TTC549 (cell line): ENCODE measurements around the gene SDCCAG8.

Source experiments
- FAIRE-seq: peaks from 2 replicates; lab custom pipeline; 2012; peaks lifted over from hg19 to GRCh38; lab: Jason Lieb, UNC

The SDCCAG8 gene

DNA sequence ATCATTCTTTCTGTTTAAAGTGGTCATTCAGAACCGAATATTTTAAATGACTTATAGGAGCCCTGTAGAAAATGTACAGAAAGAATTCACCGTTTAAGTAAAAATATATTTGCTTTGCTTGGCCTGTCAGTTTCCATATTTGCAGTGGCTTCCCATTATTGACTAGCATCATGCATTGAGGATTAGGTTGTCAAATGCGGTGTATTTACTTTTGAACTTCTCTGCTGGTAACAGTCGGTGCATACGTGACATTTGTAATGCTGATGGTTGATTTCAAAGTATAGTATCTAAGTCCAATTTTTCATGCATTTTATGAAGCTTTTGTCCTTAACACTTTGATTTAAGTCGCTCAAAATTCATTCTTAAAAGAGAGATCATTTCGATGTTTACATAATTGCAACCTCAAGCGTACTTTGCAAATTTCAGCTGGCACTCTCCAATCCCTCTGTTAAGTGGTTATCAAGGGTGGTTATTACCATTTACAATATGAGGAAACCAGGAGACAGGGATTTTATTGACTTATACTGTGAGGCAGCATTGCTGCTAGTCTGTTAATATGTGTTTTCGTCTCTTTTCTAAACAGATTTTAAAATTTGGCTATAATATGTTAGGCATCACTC, 201.6 kb downstream of the SDCCAG8 start:
- no peak for FAIRE-seq

DNA sequence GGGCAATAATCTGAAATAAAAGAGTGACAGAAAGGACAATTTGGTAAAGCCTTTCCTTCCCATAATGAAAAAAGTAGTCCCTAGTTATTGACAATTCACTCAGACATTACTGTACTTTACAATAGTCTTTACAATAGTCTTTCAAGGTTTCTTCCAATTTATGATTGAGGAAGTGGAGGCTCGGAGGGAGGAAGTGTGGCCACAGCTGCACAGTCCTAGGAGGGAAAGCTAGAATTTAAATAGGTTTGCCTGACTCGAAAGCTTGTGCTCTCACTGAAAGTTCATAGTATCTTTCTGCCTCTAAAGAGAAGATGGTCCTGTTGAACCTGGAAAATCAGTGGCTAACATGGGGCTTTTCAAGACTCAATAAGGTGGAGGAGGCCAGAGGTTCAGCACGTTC, 203.2 kb downstream of the SDCCAG8 start:
- FAIRE-seq, result no peak

DNA sequence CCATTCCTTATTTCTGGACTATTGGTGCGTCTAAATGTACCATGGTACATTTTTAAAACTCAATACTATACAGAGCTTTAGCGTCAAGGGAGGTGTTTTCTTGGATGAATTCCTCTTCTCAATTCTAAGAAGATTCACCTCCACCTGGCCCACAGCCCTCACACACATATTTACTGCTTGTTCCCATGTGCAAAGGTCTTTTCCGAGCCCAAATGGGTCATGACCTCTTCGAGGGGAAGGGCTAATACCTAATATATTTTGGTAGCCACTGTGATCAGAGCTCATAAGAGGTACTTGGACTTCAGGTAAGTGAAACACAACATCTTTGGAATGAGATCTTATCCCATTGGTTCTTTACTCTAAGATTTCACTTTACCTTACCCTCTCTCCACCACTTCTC, 205.9 kb downstream of the SDCCAG8 start:
- no peak for FAIRE-seq

DNA sequence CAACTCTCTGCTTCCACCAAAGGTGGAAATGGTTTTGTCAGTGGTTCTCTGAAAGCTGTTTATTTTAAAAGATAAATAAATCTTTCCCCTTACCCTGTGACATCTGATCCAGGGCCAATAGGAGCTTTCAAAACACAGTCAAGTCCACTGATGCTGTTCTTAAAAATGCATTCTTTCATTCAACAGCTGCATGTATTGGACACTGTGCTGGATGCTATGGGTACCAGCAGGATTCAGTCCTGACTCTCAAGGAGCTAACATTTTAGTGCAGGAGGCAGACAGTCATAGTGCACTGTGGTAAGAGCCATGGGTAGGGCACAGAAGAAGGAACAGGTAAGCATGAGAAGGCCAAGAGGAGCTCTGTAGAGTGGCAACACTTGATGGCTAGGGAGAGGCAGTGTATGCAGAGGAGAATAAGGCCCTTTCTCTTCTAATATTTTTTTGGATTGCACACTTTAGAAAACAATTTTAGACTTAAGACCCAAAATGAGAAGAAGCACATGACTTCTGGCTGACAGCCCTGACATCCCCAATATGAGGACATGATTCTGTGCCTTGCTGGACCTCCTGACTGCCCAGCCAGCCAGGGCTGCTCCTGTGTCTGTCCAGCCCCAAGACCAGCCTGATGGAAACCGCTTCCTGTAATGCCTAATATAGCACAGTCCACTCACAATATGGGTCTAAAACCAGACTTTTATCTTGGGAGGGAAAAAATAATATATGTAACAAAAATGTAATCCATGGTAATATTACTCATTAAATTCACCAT, 207.3 kb downstream of the SDCCAG8 start:
- no peak for FAIRE-seq

DNA sequence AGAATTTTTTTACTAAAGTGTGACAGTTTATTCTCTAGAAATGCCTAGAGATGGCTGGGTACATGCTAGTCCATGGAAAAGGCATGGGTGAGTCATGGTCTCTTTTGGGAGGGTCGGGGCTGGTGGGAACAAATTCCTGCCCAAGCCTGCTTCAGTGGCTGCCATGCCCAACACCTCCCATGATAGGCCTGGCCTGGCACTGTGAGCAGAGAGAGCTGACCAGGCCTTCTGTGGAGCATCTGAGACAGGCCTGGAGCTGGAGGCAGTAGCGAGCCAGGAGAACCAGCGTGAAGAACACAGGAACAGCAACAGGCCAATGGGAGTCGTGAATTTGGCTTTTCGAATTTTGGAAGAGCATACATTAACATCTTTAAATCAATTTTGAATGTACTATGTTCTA, 209.2 kb downstream of the SDCCAG8 start:
- FAIRE-seq, result no peak

DNA sequence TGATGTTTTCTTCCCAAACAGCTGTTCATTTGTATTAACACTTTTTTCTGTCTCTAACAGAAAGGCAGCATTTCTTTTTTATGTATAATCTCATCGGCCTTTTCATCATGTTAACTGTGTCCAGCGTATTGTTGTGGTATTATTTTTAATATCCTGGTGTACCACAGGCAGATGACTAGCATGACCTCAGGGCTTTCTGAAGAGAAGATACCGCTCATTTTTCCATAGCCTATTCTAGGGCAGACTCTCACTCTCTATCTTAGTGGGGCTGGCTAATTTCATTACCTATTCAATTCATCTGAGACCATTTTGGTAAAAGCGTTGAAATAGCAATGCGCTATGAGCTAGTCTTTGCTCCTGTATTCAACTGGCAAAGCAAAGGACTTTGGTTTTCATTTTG, 209.9 kb downstream of the SDCCAG8 start:
- no peak for FAIRE-seq

DNA sequence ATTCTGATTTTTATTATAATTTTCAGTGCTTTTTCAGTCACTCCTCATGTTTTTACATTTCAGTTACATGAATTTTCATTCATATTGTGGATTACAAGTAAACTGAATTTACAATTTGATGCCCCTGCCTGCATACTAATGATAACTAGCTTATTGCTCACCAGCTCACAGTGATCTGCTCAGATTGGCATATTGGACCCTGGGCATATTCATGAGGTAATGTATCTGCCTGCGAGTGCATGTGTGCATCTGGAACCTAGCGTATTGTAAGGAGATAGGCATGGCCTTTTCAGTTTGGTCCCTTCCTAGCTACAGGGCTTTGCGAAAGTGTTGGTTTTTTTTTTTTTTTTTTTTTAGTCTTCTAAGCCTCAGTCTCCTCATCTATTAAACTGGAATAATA, 213.7 kb downstream of the SDCCAG8 start:
- no peak for FAIRE-seq

DNA sequence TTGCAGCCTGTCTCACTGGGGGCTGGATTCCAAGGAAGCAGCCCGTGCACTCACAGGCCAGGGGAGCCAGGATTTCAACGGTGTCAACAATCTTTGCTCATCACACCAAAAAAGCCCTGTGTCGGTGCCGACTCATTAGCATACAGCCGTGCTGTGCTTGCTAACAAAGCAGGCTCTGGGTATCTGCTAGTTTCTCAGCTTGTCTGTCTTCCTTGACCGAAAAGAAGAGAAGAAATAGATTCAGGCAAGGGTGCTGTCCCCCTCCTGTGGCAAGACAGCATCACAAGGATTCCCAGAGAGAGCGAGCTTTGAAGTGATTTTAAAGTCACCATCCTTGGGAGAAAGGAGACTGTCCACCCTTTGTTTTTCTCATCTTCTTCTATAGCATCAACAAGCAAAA, 214.7 kb downstream of the SDCCAG8 start:
- no peak for FAIRE-seq

DNA sequence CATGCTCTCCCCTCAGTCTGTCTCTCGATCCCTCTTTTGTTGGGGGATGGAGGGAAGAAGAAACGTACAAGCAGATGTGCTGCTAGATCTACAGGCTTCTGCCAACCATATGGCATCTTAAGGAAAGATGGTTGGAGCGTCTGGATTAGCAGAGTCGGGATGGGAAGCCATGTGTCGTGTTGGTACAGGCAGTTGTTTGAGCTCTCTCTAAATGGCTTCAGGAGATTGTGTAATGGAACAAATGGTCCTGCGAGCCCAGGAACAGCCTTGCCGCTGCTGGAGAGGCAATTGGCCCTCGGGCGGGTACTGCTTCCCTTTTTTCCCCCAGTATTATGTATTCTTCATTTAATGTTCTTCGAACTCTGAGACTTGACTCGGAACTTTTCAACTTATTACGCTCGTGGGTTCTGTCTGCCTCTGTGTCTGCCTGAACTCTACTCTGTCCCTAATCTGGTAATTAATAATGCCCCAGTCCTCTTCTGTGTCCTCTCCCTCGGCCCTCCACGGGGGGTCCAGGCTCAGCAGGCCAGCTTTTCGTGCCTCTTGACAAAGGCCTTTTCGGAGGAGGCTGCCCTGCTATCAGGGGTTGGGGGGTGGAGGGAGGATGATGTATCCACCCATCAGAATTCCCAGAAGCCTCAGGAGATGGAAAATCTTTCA, 215.3 kb downstream of the SDCCAG8 start:
- FAIRE-seq, result no peak

DNA sequence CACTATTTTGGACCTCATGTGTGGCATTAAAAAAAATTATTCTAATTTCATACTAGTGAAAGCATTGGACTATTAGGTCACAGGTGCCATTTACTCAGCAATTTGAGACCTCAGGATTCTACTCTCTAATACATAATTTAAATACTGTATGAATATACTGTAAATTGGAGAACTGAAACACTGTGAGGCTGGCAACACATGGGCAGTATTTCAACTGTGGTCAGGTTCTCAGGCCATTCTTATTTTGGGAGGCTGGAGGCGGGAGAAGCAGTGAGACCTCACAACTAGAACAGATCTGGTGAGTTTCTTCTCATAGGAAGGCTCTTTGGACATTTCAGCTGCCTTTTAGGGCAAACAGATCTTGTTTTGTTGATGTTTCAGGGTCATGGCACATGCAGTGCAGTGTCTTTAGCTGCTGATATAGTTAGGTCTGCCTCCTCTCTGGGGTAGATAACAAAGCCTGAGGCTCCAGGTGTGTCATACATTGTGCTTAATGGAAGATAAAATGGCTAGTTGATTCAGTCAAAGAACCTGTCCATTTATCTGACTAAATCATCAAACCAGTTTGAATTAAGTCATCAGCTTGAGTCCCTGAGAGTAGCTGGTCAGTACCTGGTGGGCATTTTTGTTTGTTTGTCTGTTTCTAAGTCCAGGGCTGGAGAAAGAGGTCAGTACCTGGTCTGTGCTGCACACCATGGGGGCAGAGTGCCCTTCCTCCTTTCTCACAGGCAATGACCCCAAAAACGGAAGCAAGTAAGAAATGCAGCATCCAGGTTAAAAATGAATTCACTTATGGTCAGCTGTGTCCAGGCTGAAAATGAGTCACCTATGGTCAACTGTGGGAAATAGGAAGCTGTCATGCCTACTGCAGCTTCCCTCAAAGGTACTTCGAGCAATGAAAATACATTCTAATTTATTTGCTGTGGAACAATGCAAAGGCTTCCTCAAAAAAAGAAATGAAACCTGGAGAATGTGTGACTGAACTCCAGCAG, 216.2 kb downstream of the SDCCAG8 start:
- FAIRE-seq, result no peak

DNA sequence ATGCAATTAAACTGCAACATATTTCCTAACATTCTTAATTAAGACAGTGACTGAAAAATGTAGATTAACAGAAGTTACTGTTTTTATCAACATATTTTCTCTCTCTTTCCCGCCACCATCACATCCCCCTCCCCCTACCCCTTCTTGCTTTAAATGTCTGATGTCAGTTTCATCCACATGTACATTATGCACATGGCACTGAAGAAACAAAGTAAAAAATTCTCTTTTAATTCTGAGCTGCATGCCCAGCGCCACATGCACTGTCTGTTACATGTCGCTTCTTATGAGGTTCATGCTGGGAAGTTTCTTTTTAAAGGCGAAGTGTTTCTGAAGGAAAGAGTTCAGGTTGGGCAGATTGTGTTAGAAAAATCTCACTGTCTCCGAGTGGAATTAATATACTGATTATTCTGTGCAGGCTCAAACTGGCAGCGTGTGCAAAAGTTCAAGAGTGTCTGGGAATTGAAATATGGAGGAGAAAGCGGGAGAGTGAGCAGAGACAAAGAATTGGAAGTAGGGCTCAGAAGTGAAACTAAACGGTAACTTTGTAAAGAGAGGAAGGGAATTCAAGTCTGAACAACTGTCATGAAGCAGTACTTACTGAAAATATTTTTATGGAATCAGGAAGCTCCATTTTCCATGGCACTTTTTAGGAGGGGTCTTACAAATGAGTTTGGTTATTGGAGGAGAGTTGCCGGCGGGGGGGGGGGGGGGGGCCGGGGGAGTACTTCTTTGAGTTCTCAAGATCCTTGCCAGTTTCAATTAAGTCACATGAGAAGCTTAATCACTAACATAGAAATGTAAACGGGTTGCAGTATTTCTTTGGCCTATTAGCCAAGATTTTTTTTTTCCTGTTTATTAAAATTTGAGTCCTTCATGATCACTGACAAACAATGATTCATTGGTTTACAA, 217.6 kb downstream of the SDCCAG8 start:
- no peak for FAIRE-seq

DNA sequence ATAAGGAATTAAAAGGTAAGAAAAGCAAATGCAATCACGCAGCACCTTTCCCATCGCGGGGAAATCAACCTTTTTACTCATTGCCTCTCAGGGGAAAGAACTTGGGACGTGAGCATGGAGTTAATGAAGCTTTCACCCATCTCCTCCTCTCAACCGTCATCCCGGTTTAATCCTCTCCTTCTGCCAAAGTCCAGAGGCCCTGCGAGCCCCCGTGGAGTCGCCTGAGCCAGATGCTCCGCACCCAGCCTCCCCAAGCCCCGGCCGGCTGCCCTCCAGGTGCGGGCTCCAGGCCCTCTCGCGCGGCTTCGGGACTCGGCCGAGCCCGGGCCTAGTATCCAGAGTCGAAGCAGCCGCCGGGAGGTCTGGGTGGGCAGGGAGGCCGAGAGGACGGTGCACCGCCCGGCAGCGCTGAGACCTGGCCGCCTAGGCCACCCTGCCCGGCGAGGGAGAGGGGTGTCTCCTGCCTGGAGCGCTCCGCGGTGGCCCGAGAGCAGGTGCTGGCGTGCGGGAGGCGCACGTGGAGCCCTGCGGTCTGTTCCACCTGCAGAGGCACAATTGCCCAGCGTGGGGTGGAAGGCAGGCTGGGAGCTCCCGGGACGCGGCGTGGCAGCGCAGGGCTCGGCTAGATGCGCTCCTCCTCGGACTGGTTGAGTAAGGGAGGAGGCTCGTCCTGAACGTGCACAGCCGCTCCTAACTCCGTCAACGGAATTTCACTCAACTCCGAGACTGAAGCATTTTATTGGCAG, 218.5 kb downstream of the SDCCAG8 start:
- FAIRE-seq, result no peak

DNA sequence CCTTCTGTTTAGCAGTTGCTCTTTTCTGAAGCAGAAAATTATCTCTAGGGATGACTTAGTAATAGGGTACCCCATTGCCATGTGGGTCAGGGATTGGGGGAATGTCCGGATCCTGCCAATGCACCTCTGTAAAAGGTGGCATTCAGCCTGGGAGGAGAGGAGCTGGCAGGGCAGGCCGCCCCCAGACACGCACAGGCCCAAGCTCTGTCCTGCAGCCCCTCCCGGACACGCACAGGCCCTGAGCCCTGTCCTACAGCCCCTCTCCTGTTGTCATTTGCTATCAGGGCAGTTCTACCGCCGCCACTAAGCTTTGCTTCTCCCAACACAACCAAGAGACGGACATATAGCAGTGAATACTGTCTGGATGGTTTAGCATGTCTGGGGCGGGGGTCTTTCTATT, 219.1 kb downstream of the SDCCAG8 start:
- FAIRE-seq, result no peak

DNA sequence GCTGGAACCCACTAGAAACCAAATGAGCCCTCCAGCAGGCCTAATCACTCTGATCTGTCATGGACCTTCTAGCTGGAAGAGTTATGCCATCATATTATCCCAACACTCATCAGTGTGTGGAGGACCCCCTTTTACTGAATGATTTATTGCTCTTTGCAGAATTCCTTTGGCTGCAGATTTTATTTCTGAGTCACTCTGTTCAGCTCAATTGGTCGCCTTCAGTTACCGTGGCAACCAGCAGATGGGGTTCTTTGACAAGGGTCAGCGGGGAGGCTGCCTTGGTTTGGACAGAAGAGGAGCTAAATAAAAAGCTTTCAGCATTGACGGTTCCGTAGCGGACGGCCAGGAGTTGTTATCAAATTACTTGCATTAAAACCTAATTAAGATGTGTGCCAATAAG, 220.1 kb downstream of the SDCCAG8 start:
- FAIRE-seq, result no peak

DNA sequence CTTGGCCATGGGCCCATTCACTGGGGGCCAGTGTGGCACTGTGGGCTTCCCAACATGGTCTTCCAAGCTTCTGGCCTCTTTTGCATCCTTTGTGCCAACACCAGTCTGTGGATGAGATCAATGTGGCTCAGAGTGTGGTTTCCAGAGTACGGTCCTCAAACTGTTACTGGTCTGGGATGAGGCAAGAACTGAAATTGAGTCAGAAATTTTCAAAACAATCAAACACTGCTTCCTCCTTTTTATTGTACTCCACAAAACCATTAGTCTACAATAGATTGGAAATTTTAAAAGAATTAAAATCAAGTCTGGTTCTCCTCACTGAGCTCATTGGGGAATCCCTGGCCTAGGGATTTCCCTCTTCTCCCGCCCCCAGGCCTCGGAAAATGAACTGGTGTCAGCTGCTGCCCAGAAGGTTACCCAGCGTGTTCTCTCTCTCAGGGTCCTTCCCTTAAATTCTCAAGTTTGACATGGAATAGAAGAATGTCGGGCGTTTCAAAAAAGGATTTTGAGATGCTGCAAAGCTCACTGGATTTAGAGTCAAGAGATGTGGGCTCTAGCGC, 222.0 kb downstream of the SDCCAG8 start:
- no peak for FAIRE-seq

DNA sequence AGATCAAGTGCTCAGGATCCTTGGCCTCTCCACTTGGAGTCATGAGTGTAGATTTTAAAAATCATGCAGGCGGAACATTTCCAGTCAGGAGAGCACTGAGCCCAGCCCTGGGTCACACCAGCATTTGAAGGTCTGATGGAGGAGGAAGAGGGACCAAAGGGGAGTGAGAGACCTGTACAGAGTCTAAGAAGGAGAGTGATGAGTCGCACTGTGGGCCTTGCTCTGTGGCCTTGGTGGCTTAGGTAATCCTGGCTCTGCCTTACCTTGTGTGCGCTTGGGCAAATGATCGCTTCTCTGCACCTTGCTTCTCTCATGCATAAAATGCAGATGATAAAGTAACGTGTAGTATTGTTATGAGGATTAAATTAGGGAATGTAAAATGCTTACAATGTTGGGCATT, 225.3 kb downstream of the SDCCAG8 start:
- FAIRE-seq, result no peak

DNA sequence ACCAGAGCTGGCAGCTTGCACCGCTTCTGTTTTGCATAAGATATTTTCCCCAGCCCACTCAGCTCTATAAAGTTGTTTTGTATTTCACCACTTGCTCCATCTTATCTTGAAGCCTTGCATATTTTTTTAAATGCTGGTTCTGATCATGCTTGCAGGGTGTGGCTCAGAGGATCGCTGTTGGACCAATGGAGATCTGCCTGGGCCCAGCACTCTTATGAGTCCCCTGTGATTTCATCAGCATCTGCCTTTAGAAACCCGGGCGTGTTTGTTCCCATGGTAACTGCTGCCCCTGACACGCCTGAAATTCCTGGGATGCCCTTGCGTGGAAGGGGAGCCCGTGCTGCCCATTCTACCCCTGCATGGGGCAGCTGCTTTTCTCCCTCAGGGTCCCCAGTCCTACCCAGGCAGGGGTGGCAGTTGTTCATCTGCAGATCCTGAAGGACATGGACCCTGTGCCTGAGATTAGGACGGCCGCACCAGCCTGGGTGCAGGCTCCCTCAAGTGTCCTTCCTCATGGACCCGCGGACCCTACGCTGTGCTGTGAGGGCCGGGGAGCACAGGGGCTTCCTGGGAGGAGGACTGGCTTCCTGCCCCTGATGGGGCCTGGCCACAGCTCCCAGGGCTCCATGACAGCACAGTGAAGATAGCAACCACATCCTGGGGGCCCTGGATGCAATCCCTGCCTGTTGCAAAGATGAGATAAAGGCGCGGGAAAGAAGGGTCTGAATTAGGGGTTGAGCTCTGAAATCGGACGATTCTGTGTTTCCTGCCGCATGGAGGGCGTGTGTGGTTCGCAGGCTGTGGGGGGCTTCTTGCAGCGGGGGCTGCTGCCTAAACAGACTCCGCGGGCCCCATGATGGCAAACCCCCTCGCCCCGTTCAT, 226.5 kb downstream of the SDCCAG8 start:
- FAIRE-seq, result no peak

DNA sequence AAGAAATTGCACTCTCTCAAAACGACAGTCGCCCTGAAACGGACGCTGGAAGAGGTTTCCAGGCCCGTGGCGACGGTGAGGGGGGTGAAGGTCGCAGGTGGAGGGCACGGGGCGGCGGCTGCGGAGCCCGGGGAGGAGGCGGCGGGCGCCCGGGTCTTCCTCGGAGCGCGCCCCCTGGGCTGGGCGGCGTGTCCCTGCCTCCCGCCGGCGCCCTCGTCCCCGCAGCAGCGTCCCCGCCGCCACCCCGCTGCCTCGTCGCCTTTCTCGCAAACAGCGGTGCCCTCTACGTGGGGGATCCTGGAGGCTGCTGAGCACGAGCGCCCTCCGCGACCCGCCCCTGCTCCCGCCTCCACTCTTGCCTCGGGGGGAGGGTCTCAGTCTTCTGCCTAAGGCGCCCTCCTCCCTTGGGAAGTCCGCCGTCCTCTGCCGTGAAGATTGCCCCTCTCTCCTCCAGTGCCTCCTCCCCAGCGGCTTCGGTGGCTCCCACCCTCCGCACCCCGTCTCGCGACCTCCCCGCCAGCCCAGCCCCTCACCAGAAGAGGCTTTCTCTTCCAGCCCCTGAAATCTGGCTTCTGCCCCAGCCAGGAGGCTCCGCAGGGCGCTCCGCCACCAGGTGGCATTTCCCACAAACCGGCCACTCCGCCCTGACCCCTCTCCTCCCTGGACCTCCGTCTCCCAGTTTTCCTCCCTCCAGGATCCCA, 227.4 kb downstream of the SDCCAG8 start:
- no peak for FAIRE-seq

DNA sequence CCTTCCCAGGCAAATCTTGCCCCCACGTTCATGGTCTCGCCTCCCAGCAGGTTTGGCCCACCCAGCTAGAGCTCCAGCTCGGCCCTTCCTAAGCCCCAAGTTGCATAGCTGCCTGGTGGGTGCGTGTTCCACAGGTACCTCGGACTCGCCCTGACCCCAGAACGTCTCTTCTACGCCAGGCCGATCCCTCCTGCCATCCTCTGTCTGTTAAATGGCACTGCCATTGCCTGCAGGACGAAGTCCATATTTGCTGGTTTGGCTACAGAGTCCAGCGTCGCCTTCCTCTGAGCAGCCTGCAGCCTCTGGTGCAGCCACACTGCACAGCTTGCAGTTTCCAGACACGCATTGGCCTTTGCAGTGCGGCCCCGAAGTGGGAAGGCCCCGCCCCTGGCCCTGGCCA, 228.1 kb downstream of the SDCCAG8 start:
- no peak for FAIRE-seq
